Epithelial cell of esophagus (primary cell): ENCODE data around the gene KIF26B.

Experiments used
- DNase-seq: peaks from one replicate; pipeline ENCODE4 v3.0.0; 2010; ENCODE audit warnings: low read depth
- H3K4me3 ChIP-seq: 2 replicates; pipeline ENCODE4 v1.5.1; 2011; ENCODE audit warnings: mild to moderate bottlenecking, low read length, control low read depth
- TF ChIP-seq, protein P1 (sequence below): IDR thresholded peaks from 2 replicates; pipeline ENCODE4 v1.5.1; 2011; ENCODE audit warnings: low read depth, mild to moderate bottlenecking, low read length, control low read depth, inconsistent platforms; ENCODE audit not compliant: insufficient read depth; ENCODE audit errors: missing control alignments

KIF26B gene

DNA sequence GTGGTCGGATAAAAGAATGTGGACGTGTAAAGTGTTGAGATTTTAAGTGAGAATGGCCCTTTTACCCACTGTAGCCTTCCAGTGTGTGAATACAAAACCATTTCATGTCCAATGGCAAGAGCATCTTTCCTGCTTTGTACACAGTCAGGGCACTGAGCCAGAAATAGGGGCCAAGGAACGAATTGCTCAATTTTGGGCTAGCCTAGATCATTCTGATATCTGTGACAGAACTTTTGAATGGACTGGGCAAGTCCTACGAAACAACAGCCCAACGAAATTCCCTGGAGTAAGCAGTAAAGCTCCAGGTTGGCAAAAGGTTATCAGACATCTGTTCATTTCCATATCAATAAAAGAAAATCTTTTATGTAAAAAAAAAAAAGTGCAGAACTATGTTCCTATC lies 5.5 kb downstream of the KIF26B start:
- DNase-seq = no peak
- H3K4me3 ChIP-seq = no peak overlapping the region
- TF ChIP-seq, protein P1, sequence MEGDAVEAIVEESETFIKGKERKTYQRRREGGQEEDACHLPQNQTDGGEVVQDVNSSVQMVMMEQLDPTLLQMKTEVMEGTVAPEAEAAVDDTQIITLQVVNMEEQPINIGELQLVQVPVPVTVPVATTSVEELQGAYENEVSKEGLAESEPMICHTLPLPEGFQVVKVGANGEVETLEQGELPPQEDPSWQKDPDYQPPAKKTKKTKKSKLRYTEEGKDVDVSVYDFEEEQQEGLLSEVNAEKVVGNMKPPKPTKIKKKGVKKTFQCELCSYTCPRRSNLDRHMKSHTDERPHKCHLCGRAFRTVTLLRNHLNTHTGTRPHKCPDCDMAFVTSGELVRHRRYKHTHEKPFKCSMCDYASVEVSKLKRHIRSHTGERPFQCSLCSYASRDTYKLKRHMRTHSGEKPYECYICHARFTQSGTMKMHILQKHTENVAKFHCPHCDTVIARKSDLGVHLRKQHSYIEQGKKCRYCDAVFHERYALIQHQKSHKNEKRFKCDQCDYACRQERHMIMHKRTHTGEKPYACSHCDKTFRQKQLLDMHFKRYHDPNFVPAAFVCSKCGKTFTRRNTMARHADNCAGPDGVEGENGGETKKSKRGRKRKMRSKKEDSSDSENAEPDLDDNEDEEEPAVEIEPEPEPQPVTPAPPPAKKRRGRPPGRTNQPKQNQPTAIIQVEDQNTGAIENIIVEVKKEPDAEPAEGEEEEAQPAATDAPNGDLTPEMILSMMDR = no peak

DNA sequence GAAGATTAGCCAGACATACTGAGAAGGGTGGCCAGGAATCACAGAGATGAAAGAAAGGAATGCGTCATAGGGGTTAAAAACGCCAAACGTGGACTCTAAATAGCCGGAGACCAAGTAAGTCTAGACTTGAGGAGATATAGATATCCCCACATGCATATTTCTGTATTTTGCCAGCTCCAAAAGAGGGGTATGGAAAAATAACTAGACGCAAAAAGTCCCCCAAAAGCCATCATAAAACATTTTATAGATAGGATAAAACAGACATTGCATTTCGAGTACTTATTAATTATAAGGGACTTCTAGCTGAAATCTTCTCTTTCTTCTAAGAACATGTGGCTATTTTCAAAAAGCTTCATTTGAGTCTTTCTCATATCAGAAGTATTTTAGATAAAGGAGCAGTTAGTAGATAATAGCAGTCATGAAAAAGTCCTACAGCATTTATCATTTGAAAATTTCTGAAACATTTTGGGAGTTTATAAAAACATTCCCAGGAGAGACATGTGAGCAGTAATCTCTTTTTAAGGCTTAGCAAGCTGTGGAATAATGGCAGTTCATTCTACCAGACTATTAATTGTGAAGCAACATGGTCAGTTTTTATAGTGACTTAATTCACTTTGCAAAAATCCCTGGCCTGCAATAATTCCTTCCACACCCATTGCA lies 6.1 kb downstream of the KIF26B start:
- DNase-seq = no peak
- no peak overlapping the region for H3K4me3 ChIP-seq
- TF ChIP-seq, protein P1 = no peak

DNA sequence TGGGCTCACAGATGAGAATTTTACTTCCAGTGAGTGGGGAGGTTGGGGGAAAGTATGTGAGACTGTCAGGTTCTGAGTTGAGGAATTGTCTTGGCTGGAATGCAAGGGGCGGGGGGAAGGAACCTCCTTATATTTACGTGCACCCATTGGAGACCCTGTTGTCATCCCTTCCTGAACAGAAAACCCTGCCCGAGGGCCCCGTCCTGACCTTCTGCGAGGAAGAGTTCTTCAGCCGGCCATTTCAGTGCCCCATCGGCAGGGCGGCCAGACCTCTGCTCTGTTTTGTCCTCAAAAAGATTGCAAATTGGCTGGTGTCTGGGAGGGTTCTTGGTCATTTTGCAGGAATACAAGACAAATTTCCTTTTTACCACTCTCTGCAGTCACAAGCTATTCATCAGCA lies 7.1 kb downstream of the KIF26B start:
- no peak for DNase-seq
- TF ChIP-seq, protein P1 = no peak
- no peak overlapping the region for H3K4me3 ChIP-seq

DNA sequence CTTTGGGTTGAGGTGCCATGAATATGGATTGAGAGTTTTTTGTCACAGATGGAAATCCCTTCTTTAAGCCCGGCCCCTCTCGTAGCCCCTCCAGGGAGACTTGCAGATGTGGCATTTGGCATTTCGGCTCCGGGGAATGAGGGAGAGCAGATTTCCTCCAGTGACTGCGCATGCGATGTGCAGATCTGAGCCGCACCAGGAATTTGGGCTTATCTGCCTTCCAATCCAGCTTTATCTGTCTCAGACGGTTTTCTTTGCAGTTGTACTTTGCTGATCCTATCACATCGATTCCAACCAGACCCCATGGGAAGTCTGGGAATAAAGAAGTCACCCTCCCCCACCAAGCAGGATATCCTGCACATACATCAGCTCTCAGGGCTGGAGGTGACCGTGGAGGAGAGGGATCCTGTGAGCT lies 11.7 kb downstream of the KIF26B start:
- no peak for DNase-seq
- TF ChIP-seq, protein P1 = no peak
- H3K4me3 ChIP-seq = no peak overlapping the region

DNA sequence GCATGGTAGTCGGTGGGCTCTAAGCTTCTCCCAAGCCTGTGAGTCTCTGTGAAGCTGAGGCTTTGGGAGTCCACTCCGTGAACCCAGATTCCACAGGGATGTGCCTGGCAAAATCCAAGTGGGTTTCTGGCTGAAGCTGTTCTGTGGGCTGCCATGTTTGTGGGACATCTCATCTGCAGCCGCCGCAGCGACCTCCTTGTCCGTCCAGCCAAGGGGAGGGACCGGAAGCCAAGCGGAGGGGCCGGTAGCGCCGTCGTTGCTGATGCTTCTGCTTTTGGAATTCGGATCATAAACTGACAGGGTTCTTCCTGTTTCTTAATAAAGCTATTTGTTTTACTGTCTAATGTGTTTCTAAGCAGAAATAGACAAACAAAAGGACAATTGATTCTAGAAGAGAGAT lies 13.3 kb downstream of the KIF26B start:
- no peak for DNase-seq
- TF ChIP-seq, protein P1 = no peak
- no peak overlapping the region for H3K4me3 ChIP-seq

DNA sequence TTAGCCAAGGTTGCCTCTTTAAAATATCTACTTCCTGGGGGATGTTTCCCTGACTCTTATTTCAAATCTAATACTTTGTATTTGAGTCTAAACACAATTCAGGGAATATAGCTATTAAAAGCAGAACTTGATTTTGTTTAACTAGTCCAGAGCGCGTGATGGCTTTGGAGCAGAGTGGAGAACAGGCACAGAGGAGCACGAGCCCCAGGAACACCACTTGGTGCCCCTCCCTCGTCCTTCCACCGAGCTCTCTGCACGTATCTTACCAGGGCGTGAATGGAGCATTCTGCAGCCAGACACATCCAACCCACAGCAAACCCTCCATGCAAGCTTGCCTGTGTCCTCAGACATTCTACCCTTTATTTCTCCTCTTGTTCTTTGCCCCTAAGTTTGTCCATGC lies 14.1 kb downstream of the KIF26B start:
- H3K4me3 ChIP-seq = no peak overlapping the region
- DNase-seq = no peak
- TF ChIP-seq, protein P1 = no peak

DNA sequence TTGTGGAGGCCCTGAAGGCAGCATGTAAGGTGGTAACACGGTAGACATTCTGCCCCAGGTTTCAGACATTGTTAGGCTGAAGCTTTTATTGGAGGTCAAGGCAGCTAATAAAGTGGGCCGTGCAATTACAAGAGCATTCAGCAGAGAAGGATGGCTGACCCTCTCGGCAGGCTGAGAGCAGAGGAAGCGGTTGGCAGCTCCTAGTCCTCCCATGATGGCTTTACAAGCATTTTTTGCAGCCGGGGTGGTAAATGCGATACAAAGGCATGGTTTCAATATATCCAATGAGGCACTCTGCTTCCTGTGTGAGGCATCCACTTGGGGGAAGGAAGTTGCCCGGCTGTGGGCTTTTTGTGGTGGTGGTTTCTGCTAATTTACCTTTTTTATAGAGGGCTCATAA lies 14.6 kb downstream of the KIF26B start:
- TF ChIP-seq, protein P1 = no peak
- no peak for DNase-seq

More for the DNA sequence above, 14.6 kb downstream of the KIF26B start:
- no peak overlapping the region for H3K4me3 ChIP-seq
